ENCODE measurements around the gene MEIKIN. TPM values are rescaled to one million over a fixed set of nuclear protein-coding genes. Genes with fewer than 3 reads are reported as not detected.

MEIKIN gene
- polyA plus RNA-seq, 6 donors from 2014 or later, result not detected

DNA sequence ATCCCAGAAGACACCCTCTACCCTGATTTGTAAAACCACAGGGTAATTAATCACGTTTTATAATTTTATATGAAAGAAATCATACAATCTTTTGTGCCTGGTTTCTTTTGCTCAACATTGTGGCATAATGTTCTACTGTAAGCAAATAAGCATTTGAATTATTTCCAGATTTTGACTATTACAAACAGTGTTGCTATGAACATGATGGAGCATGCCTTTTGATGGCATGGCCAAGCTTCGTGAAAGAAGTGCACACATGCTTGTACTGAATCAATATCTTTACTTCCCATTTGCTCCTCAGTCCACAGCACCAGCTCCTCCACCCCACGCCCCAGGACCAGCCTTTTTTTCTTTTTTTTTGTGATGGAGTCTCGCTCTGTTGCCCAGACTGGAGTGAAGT lies 36.1 kb upstream of the MEIKIN start:
- no peak overlapping the region for H3K4me3 Mint-ChIP-seq
- no peak overlapping the region for H3K27ac Mint-ChIP-seq
- peaks cover 0 to 5% (median 5%) of the 10 kb centered on the region in 3 donors for H3K27me3 Mint-ChIP-seq

DNA sequence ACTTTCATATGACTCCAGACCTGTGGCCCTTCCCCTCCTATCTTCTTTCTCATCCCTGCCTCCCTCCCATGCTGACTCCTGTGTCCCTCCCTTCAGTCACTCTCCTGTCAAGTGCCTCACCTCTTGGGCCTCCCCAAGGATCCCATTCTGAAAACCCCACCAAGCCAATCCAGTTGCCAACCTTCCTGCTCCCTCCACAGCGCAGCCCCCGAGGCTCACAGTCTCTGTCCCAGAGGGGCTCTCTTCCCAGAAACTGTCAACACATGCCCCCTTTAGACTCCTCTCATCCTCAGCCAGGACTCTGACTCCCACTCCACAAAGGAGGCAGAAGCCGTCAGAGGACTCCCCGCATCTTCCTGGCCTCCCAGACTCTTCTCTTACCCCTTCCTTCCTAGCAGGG lies 35.2 kb upstream of the MEIKIN start:
- Mint-ChIP-seq H3K36me3 (no peaks in the 10 kb centered on the region), H3K4me3 (no peak overlapping the region), H3K27me3 (peaks cover 0 to 5% (median 5%) of the 10 kb centered on the region in 3 donors), H3K9me3 (no peaks in the 10 kb centered on the region), H3K4me1 (no peaks in the 10 kb centered on the region), H3K27ac (peak overlapping the region in 1 of 6 donors; percentile 48)
- ATAC-seq (ENCODE audit: low read depth in 2 of 2), result no peak
- DNase-seq, result no peak

More for the DNA sequence above, 36.1 kb upstream of the MEIKIN start:
- Mint-ChIP-seq H3K36me3 (no peaks in the 10 kb centered on the region), H3K9me3 (no peaks in the 10 kb centered on the region), H3K4me1 (no peaks in the 10 kb centered on the region)
- ATAC-seq (ENCODE audit: low read depth in 2 of 2) (no peak), DNase-seq (no peak)

DNA sequence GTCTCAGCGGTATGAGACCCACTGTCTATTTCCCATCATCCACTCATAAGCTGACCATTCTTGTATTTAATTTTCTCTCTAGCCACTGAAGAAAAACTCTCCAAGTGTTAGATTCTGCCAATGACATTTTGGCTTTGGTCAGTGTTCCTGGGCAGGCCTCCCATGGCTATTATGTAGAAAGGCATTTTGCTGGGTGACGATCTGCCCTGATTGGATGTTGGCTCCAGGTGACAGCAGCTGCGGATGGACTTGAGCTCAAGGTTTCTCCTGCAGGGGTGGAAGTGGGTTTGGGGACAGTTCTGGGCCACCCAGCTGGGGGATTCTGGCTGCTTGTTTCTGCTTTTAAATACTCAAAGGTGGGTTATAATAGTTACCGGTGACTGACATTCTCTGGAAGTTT lies 34.4 kb upstream of the MEIKIN start:
- Mint-ChIP-seq H3K27me3 (peaks cover 0 to 5% (median 5%) of the 10 kb centered on the region in 3 donors), H3K36me3 (no peaks in the 10 kb centered on the region), H3K27ac (no peak overlapping the region), H3K9me3 (no peaks in the 10 kb centered on the region), H3K4me3 (no peak overlapping the region), H3K4me1 (peaks cover 0 to 2% (median 2%) of the 10 kb centered on the region in 3 donors)
- no peak for ATAC-seq (ENCODE audit: low read depth in 2 of 2)
- DNase-seq, result no peak

DNA sequence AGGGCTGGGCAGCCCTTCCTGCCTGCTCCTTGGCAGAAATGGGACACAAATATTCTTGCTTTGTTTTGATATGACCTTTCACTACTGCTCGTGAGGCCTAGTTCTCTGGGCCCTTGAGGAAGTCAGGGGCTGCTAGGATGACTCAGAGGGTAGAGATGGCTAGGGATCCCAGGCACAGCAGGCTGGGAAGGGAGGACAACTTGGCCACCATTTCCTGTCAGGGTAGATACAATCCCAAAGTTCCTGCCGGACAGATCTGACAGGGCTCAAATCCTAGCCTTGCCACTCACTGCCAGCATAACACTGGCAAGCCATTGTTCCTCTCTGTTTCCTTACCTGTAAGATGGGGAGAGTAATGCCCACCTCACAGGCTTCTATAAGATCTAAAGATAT lies 31.7 kb upstream of the MEIKIN start:
- DNase-seq, result no peak
- ATAC-seq (ENCODE audit: low read depth in 2 of 2), result no peak
- Mint-ChIP-seq H3K4me3 (no peak overlapping the region), H3K4me1 (peaks cover 0 to 4% (median 2%) of the 10 kb centered on the region in 3 donors), H3K36me3 (no peaks in the 10 kb centered on the region), H3K27me3 (peaks cover 0 to 9% (median 0%) of the 10 kb centered on the region in 3 donors), H3K27ac (no peak overlapping the region), H3K9me3 (no peaks in the 10 kb centered on the region)

DNA sequence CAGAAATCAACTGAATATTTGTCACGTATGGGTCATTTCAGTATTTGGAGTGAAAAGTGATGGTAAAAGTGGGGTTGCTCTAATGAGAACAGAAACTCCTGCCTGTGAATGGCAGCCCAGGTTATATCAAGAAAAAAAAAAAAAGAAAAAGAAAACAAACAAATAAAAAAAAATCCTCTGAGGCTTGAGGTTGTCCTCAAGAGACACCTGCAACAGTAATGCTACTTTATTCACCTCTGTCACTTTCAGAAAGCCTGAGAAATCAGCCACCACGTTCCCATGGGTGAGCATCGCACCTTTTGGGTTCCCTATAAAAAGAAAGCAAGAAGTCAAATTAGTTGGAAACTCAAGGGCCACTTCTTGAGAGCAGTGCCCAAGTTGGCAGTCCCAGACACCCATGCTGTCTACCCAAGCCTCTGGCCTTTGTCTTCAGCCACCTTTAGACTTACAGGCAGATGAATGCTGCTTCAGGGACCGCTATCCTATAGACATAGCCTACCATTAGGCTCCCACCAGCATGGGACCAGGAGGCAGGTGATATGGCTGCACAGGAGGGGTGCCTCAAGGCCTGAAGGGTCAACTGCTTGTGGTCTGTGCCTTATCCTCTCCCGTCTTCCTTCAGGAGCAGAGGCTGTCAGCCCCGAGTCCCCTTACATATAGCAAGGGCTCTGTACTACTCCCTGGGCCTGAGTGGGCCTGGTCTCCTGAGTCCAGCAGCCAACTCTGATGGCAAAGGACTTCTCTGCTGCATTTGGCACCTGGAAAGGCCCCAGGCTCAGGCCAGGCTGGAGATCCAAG lies 31.1 kb upstream of the MEIKIN start:
- no peak overlapping the region for H3K4me3 Mint-ChIP-seq
- no peaks in the 10 kb centered on the region for H3K9me3 Mint-ChIP-seq
- peaks cover 0 to 9% (median 0%) of the 10 kb centered on the region in 3 donors for H3K27me3 Mint-ChIP-seq
- DNase-seq, result no peak
- H3K27ac Mint-ChIP-seq, result peak overlapping the region in 1 of 6 donors; percentile 12
- no peak for ATAC-seq (ENCODE audit: low read depth in 2 of 2)
- H3K4me1 Mint-ChIP-seq, result peaks cover 0 to 4% (median 2%) of the 10 kb centered on the region in 3 donors
- no peaks in the 10 kb centered on the region for H3K36me3 Mint-ChIP-seq

DNA sequence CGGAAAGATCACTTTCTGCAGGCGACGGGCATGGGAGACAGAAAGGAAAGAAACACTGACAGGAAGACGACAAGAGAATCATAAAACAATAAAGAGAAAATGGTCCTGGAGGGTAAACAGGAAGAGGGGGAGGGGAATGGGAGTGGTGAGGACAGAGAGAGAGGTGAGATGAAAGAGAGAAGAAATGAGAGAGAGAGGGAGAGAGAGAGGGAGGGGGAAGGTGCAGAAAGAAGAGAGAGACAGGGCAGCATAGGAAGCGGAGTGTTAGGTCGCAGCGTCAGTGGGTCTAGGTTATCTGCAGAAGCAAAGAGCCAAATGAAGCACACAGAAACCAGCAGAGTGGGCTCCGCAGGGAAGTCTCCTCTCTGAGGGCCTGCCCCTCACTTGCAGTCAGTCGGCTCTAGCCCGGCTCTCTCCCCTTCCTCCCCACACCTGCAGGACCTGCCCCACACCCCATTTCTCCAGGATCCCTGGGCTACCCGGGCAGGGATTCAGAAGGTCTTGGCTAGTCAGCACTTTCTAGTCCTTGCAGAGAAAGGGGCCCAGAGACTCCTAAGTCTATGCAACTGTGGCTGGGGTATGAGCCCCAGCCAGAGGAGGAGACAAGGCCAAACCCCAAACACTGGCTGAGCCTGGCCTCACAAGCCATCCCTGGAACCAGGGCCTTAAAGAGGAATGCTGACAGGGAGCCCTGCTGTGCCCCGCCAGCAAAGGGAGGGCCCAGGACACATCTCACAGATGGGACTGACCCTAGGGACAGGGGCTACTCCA lies 29.7 kb upstream of the MEIKIN start:
- H3K36me3 Mint-ChIP-seq, result no peaks in the 10 kb centered on the region
- H3K4me3 Mint-ChIP-seq, result no peak overlapping the region
- peaks cover 0 to 9% (median 0%) of the 10 kb centered on the region in 3 donors for H3K27me3 Mint-ChIP-seq
- no peak for ATAC-seq (ENCODE audit: low read depth in 2 of 2)
- no peak for DNase-seq
- peaks cover 0 to 4% (median 2%) of the 10 kb centered on the region in 3 donors for H3K4me1 Mint-ChIP-seq
- H3K9me3 Mint-ChIP-seq, result no peaks in the 10 kb centered on the region
- H3K27ac Mint-ChIP-seq, result peak overlapping the region in 1 of 6 donors; percentile 75

DNA sequence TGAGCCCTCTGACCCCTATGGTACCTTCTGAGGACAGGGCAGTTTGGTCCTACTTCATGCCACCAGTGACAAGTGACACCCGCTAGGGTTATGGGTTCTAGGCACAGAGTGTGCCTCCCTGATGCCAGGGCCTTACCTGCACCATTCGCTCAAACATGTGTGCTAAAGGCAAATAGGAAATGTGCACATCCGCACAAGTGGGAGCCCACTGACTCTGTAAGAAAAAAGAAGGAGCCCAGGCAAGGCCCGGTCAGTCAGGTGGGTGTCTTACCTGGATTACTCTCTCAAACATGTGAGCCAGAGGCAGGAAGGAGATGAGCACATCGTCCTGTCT lies 29.1 kb upstream of the MEIKIN start:
- Mint-ChIP-seq H3K4me3 (no peak overlapping the region), H3K4me1 (peaks cover 0 to 4% (median 2%) of the 10 kb centered on the region in 3 donors), H3K9me3 (no peaks in the 10 kb centered on the region), H3K27me3 (peaks cover 0 to 9% (median 0%) of the 10 kb centered on the region in 3 donors), H3K27ac (peak overlapping the region in 1 of 6 donors; percentile 75), H3K36me3 (no peaks in the 10 kb centered on the region)
- no peak for DNase-seq
- ATAC-seq (ENCODE audit: low read depth in 2 of 2), result no peak

DNA sequence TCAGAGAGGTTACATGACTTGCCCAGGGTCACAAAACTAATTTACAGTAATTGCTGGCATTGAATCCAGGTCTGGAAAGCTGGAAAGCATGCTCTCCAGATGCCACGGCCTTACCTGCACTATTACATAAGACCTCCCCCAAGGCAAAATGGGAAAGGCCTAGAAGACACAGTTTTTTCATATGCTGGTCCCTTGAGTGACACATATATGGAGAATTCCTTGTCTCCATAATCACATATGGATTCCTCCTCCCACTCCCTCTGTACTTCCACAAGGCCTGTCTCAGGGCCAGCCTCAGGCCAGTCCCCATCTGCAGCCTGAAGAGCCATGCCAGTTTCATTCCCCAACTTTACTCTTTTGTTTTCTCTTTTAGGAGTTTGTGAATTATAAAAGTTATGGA lies 28.6 kb upstream of the MEIKIN start:
- Mint-ChIP-seq H3K4me1 (peaks cover 0 to 4% (median 2%) of the 10 kb centered on the region in 3 donors), H3K36me3 (no peaks in the 10 kb centered on the region), H3K9me3 (no peaks in the 10 kb centered on the region), H3K27ac (no peak overlapping the region), H3K4me3 (no peak overlapping the region), H3K27me3 (peaks cover 0 to 9% (median 0%) of the 10 kb centered on the region in 3 donors)
- ATAC-seq (ENCODE audit: low read depth in 2 of 2), result no peak
- DNase-seq, result no peak

DNA sequence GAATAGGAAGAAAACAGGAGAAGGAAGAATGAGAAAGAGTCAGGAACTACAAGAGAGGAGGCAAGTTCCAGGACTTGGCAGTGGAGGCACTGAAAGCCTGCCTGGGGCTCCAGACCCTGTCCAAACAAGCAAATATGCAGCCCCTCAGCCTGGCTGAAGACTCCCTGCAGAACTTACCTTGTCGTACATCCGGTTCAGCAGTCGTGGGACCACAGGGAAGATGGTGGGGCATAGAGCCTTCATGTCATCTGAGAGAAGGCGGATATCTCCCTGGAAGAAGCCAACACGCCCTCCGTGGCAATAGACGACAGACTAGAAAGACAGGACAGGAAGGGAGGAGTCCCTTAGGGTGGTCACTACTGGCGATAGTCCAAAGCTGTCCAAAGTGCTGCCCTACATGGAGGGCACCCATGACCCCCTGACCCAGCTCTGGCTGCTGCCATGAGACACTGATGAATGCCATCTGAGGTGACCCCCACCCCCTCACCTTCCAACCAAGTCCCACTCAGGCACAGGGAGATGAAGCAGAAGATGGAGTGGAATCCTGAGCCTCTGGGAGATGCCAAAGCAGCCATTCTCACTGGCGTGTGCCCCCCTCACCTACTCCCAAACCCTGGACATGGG lies 27.7 kb upstream of the MEIKIN start:
- DNase-seq, result no peak
- no peak overlapping the region for H3K27ac Mint-ChIP-seq
- H3K4me1 Mint-ChIP-seq, result peaks cover 0 to 4% (median 2%) of the 10 kb centered on the region in 3 donors
- peaks cover 0 to 9% (median 0%) of the 10 kb centered on the region in 3 donors for H3K27me3 Mint-ChIP-seq
- H3K9me3 Mint-ChIP-seq, result no peaks in the 10 kb centered on the region
- no peak for ATAC-seq (ENCODE audit: low read depth in 2 of 2)
- no peak overlapping the region for H3K4me3 Mint-ChIP-seq
- no peaks in the 10 kb centered on the region for H3K36me3 Mint-ChIP-seq

DNA sequence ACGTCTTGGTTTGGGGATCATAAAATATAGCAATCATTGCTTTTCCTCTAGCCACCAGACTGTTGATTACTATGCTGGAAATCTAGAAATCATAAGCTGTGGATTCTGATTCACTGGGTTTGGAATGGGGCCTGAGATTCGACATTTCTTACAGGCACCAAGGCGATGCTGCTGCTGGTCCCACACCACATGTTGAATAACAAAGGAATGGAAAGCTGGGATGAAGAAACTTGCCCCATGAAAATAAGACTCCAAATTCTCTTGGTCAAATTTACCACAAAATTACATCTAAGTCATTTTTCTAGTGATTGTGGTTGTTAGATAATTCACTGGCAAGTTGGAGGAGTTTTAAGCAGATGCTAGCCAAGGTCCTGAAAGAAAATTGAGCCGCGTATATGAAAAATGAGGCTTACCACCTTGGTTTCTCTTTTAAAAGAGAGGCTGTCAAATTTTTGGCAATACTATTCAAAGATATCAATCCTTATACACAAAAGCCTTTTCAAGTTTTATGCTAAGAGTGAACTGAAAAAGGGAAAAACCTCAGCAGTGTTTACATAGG lies 23.0 kb upstream of the MEIKIN start:
- Mint-ChIP-seq H3K4me3 (no peak overlapping the region), H3K27me3 (peaks cover 0 to 29% (median 13%) of the 10 kb centered on the region in 3 donors), H3K36me3 (no peaks in the 10 kb centered on the region), H3K27ac (peak overlapping the region in 1 of 6 donors; percentile 17), H3K4me1 (no peaks in the 10 kb centered on the region), H3K9me3 (no peaks in the 10 kb centered on the region)
- DNase-seq (no peak), ATAC-seq (ENCODE audit: low read depth in 2 of 2) (no peak)

DNA sequence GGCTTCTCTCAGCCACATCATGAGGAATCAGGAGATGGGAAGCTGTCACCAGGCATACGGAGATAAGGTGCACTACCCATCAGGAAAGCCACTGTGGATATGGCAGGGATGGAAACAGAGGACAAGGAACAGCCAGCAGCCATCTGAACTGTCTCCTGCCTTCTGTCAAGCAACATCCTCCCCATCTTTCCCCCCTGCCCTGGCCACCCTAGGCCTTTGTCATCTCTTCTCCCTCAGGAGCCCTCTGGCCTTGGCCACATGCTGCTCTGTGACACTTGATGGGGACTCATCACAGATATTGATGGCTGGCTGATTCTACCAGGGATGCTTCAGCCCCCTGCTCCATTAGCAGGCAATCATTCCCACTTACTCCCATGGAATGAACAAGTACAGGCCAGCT lies 21.1 kb upstream of the MEIKIN start:
- Mint-ChIP-seq H3K4me1 (no peaks in the 10 kb centered on the region), H3K9me3 (no peaks in the 10 kb centered on the region), H3K4me3 (no peak overlapping the region), H3K36me3 (no peaks in the 10 kb centered on the region), H3K27me3 (peaks cover 0 to 26% (median 17%) of the 10 kb centered on the region in 3 donors), H3K27ac (no peak overlapping the region)
- DNase-seq (no peak), ATAC-seq (ENCODE audit: low read depth in 2 of 2) (no peak)

DNA sequence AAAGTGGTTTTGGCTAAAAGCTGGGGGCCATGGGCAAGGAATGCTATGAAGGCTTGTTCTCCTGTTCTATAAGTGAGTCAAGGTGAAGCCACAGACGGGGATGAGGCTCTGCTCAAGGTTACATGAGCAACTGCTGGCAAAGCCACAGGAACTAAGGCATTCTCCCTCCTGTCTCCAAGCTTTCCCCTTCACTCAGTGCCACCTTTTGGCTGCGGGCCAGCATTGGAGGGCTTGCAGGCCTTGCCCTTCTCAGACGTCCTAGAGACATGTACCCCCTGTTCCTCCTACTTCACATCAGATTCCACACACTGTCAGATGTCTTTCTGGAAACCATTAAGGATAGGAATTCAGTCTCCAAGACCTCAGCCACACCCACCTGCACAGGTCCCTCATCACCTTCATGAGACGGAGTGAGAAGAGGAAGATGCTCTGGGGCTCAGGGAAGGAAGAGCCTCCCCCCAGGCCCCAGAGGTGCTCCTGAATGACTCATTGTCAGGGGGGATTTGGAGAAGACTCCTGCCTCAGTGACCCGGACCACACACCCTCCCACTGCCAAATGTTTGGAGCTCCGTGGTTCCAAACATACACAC lies 20.5 kb upstream of the MEIKIN start:
- no peak for ATAC-seq (ENCODE audit: low read depth in 2 of 2)
- Mint-ChIP-seq H3K4me1 (no peaks in the 10 kb centered on the region), H3K27me3 (peaks cover 0 to 26% (median 17%) of the 10 kb centered on the region in 3 donors), H3K4me3 (no peak overlapping the region), H3K36me3 (no peaks in the 10 kb centered on the region), H3K9me3 (no peaks in the 10 kb centered on the region), H3K27ac (peak overlapping the region in 1 of 6 donors; percentile 57)
- DNase-seq, result no peak

DNA sequence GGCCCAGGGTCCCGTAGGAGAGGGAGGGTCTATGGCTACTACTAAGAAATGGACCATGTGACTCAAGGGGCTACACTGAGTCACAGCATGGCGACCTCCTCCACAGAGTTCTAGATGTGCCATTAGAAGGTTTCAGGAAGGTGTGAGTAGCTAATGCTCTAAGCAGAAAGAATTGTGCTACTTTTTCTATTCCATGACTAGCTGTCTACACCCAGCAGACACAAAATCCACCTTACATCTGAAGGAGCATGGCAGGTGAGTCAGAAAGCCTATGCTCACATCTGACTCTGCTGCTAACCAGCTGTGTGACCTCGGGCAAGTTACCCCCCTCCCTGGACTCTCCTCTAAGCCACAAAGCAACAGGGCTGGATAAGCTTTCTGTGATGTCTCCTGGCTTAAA lies 14.4 kb upstream of the MEIKIN start:
- Mint-ChIP-seq H3K4me1 (no peaks in the 10 kb centered on the region), H3K4me3 (no peak overlapping the region), H3K27ac (no peak overlapping the region), H3K27me3 (peaks cover 0 to 13% (median 9%) of the 10 kb centered on the region in 3 donors), H3K9me3 (no peaks in the 10 kb centered on the region), H3K36me3 (no peaks in the 10 kb centered on the region)
- ATAC-seq (ENCODE audit: low read depth in 2 of 2), result no peak
- no peak for DNase-seq

Data from naive B cell (primary cell).